Measurements from ENCODE around the gene UFSP2. TPM values are rescaled to one million over a fixed set of nuclear protein-coding genes. Genes with fewer than 3 reads are reported as not detected.

Gene UFSP2
- total and polyA plus RNA-seq, 2 experiments from 2014 or later: 29.0 to 53.0 TPM

- TF ChIP-seq CTCF (conservative IDR thresholded peaks at IDR 0.05; ENCODE audit: low read depth in 2 of 2) (no peak), POLR2AphosphoS5 (IDR thresholded peaks at IDR 0.05; ENCODE audit: low read depth) (no peak), NANOG (IDR thresholded peaks at IDR 0.05; ENCODE audit: borderline replicate concordance) (no peak), EZH2phosphoT487 (IDR thresholded peaks at IDR 0.05; ENCODE audit: unreplicated experiment) (no peak), ETS1 (IDR thresholded peaks at IDR 0.05) (no peak), STAT1 (IDR thresholded peaks at IDR 0.05; ENCODE audit: unreplicated experiment) (no peak), ZNF114 (CRISPR knock-in tag; IDR thresholded peaks at IDR 0.05) (no peak)
Observed at GRCh38 chr4:185424905-185425646, 688 bp downstream of the UFSP2 start (continued).

GRCh38 chr4:185421366-185422124 is 4.2 kb downstream of the UFSP2 start:
- Histone ChIP-seq H4K20me1 (replicated peaks; ENCODE audit: insufficient read depth) (no peaks in the 10 kb centered on the region), H3K79me2 (replicated peaks; ENCODE audit: insufficient read depth) (peaks cover 13% of the 10 kb centered on the region), H3K27me3 (ENCODE audit: insufficient read depth) (no peaks in the 10 kb centered on the region), H3K4me2 (no peak overlapping the region), H3K4me1 (ENCODE audit: insufficient read depth) (peaks cover 5% of the 10 kb centered on the region; the same call in 1 of the 2 replicates), H3K36me3 (ENCODE audit: insufficient read depth) (no peaks in the 10 kb centered on the region), H3K9me2 (ENCODE audit: insufficient read depth) (no peaks in the 10 kb centered on the region), H2AFZ (no peak overlapping the region), H3K27ac (ENCODE audit: low read depth) (no peak overlapping the region), H3K4me3 (no peak overlapping the region), H3F3A (replicated peaks; ENCODE audit: low read depth) (no peaks in the 10 kb centered on the region)
- H3K27ac Mint-ChIP-seq: no peak overlapping the region
- H3K27me3 Mint-ChIP-seq (ENCODE audit: insufficient read depth, low read depth, poor library complexity): peaks cover 6% of the 10 kb centered on the region
- ATAC-seq (no peak), DNase-seq (ENCODE audit: low spot score) (no peak)
- H3K4me3 Mint-ChIP-seq: no peak overlapping the region
- H3K4me1 Mint-ChIP-seq: peaks cover 7% of the 10 kb centered on the region
- H3K36me3 Mint-ChIP-seq (ENCODE audit: low read depth): peaks cover 9% of the 10 kb centered on the region
- H3K9me3 Mint-ChIP-seq: no peaks in the 10 kb centered on the region; the same call in 2 of the 3 replicates
- TF ChIP-seq, protein P1, sequence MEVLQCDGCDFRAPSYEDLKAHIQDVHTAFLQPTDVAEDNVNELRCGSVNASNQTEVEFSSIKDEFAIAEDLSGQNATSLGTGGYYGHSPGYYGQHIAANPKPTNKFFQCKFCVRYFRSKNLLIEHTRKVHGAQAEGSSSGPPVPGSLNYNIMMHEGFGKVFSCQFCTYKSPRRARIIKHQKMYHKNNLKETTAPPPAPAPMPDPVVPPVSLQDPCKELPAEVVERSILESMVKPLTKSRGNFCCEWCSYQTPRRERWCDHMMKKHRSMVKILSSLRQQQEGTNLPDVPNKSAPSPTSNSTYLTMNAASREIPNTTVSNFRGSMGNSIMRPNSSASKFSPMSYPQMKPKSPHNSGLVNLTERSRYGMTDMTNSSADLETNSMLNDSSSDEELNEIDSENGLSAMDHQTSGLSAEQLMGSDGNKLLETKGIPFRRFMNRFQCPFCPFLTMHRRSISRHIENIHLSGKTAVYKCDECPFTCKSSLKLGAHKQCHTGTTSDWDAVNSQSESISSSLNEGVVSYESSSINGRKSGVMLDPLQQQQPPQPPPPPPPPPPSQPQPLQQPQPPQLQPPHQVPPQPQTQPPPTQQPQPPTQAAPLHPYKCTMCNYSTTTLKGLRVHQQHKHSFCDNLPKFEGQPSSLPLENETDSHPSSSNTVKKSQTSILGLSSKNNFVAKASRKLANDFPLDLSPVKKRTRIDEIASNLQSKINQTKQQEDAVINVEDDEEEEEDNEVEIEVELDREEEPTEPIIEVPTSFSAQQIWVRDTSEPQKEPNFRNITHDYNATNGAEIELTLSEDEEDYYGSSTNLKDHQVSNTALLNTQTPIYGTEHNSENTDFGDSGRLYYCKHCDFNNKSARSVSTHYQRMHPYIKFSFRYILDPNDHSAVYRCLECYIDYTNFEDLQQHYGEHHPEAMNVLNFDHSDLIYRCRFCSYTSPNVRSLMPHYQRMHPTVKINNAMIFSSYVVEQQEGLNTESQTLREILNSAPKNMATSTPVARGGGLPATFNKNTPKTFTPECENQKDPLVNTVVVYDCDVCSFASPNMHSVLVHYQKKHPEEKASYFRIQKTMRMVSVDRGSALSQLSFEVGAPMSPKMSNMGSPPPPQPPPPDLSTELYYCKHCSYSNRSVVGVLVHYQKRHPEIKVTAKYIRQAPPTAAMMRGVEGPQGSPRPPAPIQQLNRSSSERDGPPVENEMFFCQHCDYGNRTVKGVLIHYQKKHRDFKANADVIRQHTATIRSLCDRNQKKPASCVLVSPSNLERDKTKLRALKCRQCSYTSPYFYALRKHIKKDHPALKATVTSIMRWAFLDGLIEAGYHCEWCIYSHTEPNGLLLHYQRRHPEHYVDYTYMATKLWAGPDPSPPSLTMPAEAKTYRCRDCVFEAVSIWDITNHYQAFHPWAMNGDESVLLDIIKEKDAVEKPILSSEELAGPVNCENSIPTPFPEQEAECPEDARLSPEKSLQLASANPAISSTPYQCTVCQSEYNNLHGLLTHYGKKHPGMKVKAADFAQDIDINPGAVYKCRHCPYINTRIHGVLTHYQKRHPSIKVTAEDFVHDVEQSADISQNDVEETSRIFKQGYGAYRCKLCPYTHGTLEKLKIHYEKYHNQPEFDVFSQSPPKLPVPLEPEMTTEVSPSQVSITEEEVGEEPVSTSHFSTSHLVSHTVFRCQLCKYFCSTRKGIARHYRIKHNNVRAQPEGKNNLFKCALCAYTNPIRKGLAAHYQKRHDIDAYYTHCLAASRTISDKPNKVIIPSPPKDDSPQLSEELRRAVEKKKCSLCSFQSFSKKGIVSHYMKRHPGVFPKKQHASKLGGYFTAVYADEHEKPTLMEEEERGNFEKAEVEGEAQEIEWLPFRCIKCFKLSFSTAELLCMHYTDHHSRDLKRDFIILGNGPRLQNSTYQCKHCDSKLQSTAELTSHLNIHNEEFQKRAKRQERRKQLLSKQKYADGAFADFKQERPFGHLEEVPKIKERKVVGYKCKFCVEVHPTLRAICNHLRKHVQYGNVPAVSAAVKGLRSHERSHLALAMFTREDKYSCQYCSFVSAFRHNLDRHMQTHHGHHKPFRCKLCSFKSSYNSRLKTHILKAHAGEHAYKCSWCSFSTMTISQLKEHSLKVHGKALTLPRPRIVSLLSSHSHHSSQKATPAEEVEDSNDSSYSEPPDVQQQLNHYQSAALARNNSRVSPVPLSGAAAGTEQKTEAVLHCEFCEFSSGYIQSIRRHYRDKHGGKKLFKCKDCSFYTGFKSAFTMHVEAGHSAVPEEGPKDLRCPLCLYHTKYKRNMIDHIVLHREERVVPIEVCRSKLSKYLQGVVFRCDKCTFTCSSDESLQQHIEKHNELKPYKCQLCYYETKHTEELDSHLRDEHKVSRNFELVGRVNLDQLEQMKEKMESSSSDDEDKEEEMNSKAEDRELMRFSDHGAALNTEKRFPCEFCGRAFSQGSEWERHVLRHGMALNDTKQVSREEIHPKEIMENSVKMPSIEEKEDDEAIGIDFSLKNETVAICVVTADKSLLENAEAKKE (CRISPR knock-in tag; IDR thresholded peaks at IDR 0.05): no peak
- TF ChIP-seq EZH2 (IDR thresholded peaks at IDR 0.05; ENCODE audit: low read depth, unreplicated experiment): no peak
- TF ChIP-seq REST (IDR thresholded peaks at IDR 0.05; ENCODE audit: unreplicated experiment): no peak
- TF ChIP-seq JUNB (IDR thresholded peaks at IDR 0.05; ENCODE audit: unreplicated experiment): no peak
- TF ChIP-seq POLR2AphosphoS5 (IDR thresholded peaks at IDR 0.05; ENCODE audit: low read depth): no peak
